HG02981 (cell line): ENCODE results near the gene CLIC5.

Experiments
- ATAC-seq: cut with Tn5 transposase; IDR thresholded peaks from one replicate; pipeline ENCODE4 v1.9.1; 2021; ENCODE audit warnings: mild to moderate bottlenecking, moderate library complexity; ENCODE audit not compliant: unreplicated experiment

The CLIC5 gene

DNA sequence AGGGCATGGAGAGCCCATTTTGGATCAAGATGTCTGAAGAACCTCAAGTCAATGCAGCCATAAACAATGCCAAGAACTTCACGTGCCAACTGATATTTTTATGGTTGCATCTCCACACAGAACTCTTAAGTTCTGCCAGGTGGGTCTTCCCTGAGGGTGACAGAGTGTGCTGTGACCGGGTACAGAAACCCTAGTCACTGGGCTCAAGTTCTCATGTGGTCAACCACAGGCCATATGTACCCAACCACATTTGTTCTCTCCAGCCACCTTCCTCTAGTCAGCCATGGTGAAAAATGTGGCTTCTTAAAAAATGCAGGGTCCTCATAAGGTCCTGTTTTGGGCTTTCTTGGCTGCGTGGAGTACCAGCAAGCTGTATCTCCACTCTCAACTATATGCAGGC lies 48.9 kb downstream of the CLIC5 start:
- ATAC-seq, result no peak

DNA sequence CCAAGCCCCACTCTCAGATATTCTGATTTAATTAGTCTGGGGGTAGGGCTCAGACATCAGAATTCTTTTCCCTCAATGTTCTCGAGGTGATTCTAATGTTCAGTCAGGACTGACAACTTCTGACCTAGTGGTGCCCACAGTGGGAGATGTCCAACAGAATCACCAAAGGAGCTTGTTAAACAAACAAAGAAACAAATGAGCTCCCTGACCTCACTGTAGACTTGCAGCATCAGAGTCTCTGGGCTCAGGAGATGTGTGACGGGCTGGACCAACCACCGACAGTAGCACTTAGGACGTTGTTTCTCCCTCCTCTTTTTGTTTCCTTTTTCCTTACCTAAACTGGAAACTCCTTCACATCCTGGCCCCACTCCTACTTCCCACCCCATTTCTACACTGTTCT lies 49.3 kb downstream of the CLIC5 start:
- no peak for ATAC-seq

DNA sequence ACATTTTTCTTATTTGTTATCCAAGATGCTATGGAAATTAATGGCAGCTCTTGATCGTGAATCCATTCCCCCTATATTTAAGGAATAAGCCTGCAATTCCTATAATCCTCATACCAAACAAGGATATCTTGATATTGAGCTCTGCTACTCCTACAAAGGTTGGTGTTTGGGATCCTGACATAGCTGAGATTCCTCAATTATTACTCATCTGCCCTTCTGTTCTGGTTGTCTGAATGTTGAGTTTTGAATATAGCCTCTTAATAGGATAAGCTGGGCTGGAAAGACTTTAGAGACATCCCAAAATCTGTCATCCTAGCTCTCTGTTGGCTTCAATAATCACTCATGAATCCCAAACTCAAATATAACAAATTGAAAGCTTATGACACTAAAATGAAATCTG lies 49.9 kb downstream of the CLIC5 start:
- no peak for ATAC-seq

DNA sequence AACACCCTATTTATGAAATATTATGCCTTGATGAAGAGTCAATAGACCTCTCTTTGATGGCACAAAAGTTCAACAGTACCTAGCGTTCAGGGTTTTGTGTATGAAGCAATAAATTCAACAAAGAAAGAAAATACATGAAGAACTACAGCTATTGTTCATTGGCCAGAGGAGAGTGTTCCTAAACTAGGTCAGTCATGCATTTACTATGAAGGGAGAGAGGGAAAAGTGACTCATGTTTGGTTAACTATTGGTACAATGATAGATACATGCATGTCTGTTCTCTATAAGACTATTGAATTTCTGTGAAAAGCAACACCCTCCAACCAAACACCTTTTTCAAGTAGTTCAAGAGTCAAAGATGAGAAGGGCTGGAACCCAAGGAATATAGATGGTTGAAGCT lies 50.7 kb downstream of the CLIC5 start:
- no peak for ATAC-seq

DNA sequence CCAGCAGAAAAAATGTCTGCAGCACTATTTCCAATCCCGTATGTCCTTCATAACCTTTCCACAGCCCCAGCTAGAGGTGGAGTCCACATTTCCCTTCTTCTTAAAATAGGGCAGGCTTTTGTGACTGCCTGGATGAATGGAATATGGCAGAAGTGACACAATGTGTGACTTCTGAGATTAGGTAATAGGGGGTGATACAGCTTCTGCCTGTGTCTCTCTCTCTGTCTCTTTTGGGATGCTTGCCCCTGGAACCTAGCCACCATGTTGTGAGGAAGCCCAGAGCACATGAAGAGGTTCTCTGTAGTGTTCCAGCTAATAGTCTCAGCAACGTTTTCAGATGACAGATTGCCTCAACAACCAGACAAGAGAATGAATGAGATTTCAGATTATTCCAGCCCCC lies 51.4 kb downstream of the CLIC5 start:
- no peak for ATAC-seq

DNA sequence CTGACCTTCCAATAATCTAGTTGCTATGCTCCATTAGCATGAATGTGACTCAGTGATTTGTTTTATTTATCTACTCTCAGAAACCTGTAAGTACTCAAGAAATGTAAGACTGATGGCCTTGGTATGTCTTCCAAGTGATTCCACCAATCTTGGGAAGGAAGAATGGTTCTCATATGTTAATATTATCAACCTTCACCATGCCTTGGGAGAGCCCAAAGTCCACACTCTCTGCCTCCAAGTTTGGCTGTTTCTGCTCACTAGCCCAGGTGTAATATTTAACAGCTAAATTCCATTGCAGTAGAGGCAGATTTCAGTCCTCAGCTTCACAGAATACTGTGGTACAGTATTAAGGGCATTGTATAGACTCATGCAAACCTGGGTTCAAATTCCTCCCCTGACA lies 51.8 kb downstream of the CLIC5 start:
- no peak for ATAC-seq

DNA sequence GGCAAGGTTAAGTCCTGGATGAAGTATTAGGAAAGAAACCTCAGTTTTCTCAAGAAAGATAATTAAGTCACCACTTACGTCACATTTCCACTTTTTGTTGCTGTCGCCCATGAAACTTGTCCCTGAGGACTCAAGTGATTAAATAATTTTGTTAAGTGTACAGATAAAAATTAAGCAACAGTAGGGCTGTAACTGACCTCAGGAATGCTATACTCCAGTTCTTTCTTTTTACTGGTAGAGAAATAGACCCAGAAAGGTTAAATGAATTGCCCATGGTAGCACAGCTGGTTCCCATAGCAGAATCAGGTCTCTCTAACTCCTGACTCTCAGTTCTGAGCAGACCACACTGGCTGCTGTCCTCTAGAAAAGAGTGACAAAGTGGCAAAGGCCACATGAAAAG lies 54.5 kb downstream of the CLIC5 start:
- ATAC-seq, result no peak

DNA sequence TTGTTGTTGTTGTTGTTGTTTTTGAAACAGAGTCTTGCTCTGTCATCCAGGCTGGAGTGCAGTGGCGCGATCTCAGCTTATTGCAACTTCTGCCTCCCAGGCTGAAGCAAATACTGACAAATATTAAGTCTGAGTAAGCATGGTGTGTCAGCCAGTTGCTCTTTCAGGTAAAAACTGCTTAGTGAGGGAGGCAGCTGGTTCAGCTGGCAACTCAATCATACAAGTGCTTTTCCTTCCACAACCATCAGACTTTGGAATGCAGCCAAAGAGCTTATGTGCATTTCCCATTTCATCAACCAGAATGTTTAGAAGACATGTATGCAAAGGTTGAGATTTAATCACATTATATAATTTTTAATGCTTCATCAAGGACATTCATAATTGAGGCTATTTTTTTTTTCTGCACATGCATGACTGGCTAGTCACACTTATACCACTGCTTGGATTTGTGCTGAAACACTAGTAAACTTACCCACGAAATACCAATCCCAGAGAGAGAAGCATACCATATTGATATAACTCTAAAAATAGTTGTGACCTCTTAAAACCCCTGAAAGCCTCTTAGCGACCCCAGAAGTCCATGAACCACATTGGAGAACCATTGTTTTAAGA lies 56.0 kb downstream of the CLIC5 start:
- ATAC-seq, result no peak

DNA sequence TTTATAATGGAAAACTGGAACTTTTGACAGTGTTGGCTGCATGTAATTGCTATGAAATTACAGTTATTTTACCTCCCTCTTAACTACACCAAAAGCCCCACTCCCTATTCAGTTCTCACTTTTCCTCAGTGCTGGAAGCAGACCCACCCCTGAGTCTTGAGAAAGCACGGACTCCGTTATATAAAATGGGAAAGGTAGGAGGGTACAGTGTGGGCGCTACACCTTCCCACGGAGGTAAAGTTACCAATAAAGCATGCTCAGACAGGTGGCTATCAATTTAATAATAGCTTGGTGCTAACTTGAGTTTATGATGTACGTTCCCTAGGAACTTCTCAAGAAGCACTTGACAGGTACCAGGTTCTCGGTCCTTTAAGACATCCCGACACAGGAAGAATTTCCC lies 59.0 kb downstream of the CLIC5 start:
- ATAC-seq, result no peak

DNA sequence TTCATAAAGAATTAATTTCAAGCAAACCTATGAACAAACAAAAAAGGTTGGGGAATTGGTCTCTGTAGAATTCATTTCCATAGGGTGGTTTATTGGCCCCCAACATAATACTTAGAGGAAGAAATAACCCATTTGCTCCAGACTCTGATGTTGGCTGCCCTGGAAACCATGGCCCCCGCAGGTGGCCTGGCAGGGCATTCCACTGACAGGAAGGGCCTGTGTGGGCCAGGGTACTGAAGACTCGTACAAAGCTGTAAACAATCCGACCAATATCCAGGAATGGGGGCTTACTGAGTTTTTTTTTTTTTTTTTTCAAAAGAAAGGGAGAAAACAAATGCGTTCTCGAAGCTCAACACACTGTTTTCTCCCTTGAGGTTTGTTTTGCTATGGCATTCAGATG lies 59.5 kb downstream of the CLIC5 start:
- ATAC-seq, result no peak

DNA sequence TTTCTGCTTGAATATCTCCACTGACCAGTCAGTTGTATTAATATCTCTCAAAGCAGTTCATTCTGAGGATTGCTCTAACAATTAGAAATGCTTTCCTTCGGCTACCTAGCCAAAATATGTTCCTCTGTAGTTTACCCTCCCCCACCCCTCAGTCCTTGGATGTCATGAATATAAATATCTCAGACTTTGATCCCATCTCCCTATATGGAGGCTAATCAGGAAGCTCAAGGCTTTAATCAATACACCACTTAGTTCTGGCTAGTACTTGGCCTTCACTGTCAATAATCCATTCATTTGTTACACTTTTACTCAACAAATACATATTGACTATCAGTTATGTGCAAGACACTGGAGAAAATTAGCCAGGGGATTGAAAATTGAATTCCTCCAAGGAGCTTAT lies 60.1 kb downstream of the CLIC5 start:
- ATAC-seq, result no peak

DNA sequence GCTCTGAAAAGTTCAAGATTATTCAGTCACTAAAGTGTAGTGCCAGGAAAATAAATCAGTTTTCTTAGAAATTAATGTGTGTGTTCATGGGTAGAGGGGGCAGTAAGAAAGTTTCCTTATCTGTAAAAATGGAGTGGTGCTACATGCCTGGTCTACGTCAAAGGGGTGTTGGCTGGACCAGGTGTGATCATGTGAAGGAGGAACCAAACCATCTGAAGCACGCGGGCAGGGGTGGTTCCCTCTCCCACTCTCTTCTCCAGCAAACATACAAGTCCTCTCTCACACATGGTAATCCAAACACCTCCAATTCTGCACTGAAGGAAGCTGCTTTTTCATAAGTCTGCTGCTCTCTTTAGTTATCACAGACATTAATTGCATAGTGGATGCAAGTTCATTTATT lies 63.1 kb downstream of the CLIC5 start:
- no peak for ATAC-seq

DNA sequence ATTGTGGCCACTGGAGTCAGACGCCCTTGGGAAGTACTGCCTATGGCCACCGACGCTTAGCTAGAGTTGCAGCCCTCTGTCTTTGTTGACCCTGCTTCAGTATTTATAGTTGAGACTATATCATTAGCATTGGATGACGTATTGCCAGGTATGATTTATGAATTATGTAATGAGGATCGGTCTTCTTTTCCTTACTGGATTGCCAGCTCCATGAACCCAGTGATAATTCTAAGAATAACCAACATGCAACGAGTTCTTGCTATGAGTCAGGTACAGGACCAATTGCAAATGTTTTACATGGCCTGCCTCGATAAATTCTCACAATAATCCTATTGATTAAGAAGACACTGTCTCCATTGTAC lies 63.5 kb downstream of the CLIC5 start:
- no peak for ATAC-seq

DNA sequence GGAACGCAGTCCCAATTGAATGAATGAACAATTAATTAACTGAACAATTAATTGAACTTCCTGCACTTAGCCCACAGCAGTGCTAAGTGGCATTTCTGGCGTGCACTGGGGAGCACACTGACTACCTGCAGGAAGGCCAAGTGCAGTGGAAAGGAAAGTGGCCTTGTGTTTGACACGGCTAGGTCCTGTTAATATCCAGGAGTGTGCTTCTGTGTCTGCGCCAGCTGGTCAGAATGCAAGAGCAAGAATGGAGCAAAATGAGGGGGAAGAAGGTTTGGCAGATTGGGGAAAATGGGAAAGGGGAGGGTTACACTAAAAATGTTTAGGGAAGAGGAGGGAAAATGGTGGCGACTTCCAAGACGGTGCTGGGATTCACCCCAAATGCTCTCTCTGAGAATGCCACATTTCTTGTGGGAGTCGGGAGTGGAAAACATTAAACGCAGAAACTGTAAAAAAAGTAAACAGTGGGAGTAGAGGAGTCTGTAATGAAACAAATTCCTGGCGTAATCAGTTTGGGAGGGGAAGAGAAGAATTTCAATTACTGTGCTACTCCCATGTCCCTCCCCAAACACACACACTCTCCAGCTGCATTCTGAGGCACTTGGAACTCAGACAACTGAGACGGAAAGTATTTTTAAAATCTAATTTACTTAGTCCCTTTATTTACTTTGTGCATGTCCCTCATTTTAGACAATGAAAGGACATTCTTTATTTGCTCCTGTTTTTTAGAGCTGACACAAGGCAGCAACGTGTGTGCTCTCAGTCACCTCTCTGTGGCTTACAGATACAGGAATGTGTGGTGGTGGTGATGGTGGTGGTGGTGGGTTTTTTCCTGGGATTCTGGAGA lies 64.1 kb downstream of the CLIC5 start:
- ATAC-seq, result no peak

DNA sequence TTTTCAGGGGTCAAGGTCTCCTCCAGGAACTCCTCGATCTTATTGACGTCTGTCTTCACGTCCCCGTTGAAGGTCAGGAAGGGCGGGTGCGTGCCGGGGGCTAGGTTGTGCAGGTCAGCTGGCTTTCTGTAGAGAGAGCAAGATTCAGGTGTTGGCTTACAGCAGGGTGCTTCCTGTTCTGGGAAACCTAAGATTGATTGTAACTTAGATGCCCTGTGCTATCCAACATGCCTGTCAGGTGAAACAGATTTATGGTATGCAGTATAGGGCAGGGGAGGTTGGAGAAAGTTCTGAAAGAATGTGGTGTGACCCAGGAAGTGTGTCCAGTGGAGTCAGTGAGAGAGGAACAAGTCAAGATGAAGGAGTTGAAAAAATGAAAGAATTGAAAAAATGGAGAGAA lies 66.4 kb downstream of the CLIC5 start:
- ATAC-seq, result no peak

DNA sequence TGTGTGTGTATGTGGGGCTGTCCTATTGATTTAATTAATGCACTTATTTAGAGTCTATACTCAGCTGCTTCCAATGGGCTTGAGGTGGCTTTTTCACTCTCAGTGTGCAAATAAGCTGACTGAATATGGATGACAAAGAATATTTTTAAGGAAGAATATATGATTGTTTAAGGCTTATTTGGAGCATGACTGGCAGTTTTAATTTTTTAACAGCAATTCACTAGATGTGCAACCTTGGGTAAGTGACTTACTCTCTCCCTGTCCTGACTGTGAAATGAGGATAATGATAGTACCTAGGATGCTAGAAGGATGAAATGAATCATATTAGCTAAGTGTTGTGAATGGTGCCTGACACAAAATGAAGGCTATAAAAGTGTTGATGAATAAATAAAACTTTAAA lies 67.9 kb downstream of the CLIC5 start:
- no peak for ATAC-seq

DNA sequence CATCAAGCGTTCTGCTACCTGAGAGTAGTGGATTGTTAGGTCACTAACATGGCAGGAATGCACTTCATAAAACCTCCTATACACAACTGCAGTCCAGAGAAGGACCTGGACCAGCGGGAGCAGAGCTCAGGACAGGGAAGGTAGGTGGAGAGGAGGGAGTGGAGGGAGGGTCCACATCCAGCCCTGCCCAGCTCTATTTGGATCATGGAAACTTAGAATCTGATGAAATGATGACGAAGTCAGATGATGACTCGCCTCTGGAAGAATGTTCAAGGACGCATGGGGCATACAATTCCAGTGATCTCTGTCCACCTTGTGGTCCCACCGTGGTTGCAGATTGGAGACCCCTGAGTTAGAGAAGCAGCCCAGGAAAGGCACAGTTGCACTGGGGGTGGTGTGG lies 68.8 kb downstream of the CLIC5 start:
- ATAC-seq, result no peak

DNA sequence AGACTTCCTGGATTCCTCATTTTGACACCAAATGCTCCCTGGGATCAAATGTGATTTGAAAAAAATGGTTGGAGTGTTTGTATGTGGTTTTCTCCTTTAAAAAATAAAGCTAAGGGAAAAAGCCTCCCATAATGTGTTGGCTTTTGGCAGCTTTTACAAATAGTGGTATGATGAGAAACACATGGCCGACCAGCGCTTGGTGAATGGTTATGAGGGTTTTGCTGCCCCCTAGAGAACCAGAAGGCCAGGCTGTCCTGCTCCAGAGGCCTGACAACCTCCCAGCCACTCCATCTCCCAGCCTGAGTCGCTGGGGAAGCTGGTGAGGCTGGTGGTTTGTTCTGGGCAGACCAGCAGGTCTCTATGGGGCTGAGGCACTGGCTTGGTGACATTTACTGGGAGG lies 69.3 kb downstream of the CLIC5 start:
- no peak for ATAC-seq

DNA sequence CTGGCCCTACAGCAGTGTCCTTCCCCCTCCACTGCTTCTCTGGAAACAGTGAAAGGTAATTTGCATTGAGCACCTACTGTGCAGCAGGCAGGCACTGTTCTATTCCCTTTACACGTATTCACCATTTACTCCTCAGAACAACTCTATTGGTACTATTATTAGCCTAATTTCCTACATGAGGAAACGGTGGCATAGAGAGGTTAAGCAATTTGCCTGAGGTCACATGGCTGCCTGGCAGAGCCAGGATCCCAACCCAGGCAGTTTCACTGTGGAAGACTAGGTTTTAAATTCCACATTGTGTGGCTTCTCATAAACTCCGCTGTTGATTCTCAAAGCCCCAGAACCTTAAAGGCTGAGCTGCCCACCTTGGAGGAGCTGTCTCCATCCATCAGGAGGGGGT lies 72.7 kb downstream of the CLIC5 start:
- ATAC-seq, result no peak

DNA sequence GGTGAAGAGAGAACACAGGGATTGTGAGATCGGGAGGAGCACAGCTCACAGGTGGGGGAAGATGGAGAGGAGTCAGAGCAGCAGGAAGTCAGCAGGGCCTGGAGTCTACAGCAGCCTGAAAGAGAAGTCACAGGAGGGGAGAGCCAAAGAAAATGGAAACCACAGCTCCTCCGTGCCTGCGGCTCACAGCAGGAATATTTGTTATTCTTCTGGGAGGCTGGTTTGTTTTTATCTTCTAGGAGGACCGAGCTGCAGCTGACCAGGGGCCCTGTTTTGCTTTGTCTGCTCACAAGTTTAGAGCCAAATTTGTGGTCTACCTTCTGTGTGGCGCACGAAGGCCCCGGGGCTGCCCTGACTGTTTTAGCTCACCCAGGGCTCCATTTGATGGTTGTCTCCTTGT lies 81.8 kb downstream of the CLIC5 start:
- no peak for ATAC-seq

DNA sequence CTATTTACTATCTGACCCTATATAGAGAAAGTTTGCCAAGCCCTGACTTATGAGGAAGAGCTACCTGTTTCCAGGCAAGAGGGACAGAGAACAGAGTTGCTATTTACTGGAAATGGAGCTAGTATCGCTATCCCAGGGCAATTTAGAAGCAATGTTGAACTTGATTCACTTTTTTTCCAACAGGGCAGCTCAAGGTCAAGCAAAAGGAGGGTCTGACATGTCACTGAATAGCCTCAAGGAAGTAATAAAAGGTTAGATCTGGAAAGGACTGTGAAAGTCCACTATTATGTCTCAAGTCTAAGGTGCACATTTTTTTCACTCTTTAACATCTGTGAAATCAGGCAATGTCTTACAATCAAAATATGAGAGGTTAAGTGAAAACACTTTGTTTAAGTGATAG lies 84.4 kb downstream of the CLIC5 start:
- no peak for ATAC-seq

DNA sequence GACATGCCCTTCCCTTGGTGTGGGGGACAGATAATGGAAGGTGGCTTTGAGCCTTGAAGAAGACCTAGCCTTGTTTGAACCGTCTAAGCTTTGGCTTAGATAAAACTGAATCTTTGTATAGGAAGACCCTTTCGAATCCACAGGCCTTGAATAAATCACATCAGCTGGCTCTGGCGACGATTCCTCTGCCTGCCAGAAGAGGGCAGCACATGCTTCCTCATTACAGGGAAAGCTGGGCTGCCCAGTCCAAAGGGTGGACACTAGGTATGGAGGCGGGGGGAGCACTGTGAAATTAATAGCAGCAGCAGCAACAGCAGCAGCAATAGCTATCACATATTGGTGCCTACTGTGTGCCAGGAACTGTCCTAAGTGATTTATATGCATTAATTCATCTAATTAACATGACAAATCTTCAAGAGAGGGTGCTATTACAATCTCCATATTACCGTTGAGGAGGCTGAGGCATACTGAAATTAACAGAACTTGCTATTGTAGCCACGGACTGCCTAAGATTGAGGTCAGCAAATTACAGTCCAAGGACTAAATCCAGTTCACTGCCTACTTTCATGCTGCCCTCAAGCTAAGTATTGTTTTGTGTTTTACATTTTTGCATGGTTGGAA lies 85.1 kb downstream of the CLIC5 start:
- ATAC-seq, result no peak
